ENCODE results near the gene POLR2I. TPM values are rescaled to one million over a fixed set of nuclear protein-coding genes. Genes with fewer than 3 reads are reported as not detected.

POLR2I gene
- total and polyA plus RNA-seq, 2 experiments from 2014 or later, result 94.0 to 413 TPM

DNA sequence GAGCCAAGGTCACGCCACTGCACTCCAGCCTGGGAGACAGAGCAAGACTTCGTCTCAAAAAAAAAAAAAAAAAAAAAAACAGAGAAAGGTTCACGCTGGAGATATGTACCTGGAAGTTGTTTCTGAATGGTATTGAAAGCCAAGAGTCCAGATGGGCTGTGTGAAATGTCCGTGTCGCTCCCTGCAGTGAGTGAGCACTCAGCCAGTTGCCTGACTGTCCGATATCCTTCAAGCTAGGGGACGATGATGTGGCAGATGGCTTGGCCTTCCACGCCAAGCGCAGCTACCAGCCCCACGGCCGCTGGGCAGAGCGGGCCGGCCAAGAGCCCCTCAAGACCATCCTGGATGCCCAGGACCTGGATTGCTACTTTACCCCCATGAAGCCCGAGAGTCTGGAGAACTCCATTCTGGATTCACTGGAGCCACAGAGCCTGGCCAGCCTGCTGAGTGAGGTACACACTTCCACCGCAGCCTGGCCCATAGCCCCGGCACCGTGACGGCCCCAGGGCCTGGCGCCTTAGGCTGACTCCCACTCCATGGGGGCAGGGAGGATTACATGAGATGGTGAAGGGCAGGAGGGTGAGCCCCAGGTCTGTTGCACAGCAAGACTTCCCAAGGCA is 15.4 kb downstream of the POLR2I start (continued):
- TF ChIP-seq, protein P1, sequence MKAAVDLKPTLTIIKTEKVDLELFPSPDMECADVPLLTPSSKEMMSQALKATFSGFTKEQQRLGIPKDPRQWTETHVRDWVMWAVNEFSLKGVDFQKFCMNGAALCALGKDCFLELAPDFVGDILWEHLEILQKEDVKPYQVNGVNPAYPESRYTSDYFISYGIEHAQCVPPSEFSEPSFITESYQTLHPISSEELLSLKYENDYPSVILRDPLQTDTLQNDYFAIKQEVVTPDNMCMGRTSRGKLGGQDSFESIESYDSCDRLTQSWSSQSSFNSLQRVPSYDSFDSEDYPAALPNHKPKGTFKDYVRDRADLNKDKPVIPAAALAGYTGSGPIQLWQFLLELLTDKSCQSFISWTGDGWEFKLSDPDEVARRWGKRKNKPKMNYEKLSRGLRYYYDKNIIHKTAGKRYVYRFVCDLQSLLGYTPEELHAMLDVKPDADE (IDR thresholded peaks at IDR 0.05), result no peak
- TF ChIP-seq NANOG (IDR thresholded peaks at IDR 0.05; ENCODE audit: borderline replicate concordance) (no peak), ZNF331 (CRISPR knock-in tag; IDR thresholded peaks at IDR 0.05; ENCODE audit: low read depth) (no peak), STAT1 (IDR thresholded peaks at IDR 0.05; ENCODE audit: unreplicated experiment) (no peak), POLR2AphosphoS5 (IDR thresholded peaks at IDR 0.05; ENCODE audit: low read depth) (no peak)

DNA sequence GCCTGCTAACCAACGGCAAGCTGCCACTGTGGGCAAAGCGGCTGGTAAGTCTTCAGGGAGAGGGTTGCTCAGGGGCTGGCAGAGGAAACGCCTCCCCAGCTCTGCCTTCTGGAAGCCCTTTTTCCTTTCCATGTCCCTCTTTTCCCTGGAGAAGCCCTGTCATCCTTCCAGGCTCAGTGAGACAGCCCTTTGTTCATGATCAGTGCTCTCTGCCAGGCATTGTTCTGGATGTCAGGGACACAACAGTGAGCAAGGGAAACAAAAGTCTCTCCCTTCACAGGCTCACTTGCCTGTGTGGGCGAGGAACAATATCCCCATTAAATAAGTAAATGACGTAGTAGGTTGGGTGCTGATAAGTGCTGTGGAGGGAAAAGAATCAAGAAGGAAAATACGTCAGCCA is 17.6 kb downstream of the POLR2I start:
- Histone ChIP-seq H3K27me3 (ENCODE audit: insufficient read depth) (no peaks in the 10 kb centered on the region), H4K20me1 (replicated peaks; ENCODE audit: insufficient read depth) (no peaks in the 10 kb centered on the region; the same call in 1 of the 2 replicates), H3K27ac (ENCODE audit: low read depth) (no peak overlapping the region), H2AFZ (no peak overlapping the region), H3K4me2 (no peak overlapping the region), H3K9me2 (ENCODE audit: insufficient read depth) (no peaks in the 10 kb centered on the region), H3K79me2 (replicated peaks; ENCODE audit: insufficient read depth) (no peaks in the 10 kb centered on the region), H3K36me3 (ENCODE audit: insufficient read depth) (peaks cover 19% of the 10 kb centered on the region), H3K4me1 (ENCODE audit: insufficient read depth) (no peaks in the 10 kb centered on the region), H3K4me3 (no peak overlapping the region), H3F3A (replicated peaks; ENCODE audit: low read depth) (0 out of 2 replicates have a peak, but pooled peaks cover 2% of the 10 kb centered on the region)
- Mint-ChIP-seq H3K27me3 (ENCODE audit: insufficient read depth, low read depth, poor library complexity) (peaks cover 2% of the 10 kb centered on the region), H3K36me3 (ENCODE audit: low read depth) (peaks cover 55% of the 10 kb centered on the region), H3K27ac (no peak overlapping the region; the same call in 1 of the 2 replicates), H3K9me3 (no peaks in the 10 kb centered on the region), H3K4me3 (no peak overlapping the region), H3K4me1 (no peaks in the 10 kb centered on the region)
- DNase-seq (ENCODE audit: low spot score), result no peak
- TF ChIP-seq NANOG (IDR thresholded peaks at IDR 0.05; ENCODE audit: borderline replicate concordance), result no peak
- no peak for TF ChIP-seq POLR2AphosphoS5 (IDR thresholded peaks at IDR 0.05; ENCODE audit: low read depth)
- TF ChIP-seq STAT1 (IDR thresholded peaks at IDR 0.05; ENCODE audit: unreplicated experiment), result no peak
- TF ChIP-seq, protein P1 (IDR thresholded peaks at IDR 0.05), result no peak
- TF ChIP-seq, protein P2, sequence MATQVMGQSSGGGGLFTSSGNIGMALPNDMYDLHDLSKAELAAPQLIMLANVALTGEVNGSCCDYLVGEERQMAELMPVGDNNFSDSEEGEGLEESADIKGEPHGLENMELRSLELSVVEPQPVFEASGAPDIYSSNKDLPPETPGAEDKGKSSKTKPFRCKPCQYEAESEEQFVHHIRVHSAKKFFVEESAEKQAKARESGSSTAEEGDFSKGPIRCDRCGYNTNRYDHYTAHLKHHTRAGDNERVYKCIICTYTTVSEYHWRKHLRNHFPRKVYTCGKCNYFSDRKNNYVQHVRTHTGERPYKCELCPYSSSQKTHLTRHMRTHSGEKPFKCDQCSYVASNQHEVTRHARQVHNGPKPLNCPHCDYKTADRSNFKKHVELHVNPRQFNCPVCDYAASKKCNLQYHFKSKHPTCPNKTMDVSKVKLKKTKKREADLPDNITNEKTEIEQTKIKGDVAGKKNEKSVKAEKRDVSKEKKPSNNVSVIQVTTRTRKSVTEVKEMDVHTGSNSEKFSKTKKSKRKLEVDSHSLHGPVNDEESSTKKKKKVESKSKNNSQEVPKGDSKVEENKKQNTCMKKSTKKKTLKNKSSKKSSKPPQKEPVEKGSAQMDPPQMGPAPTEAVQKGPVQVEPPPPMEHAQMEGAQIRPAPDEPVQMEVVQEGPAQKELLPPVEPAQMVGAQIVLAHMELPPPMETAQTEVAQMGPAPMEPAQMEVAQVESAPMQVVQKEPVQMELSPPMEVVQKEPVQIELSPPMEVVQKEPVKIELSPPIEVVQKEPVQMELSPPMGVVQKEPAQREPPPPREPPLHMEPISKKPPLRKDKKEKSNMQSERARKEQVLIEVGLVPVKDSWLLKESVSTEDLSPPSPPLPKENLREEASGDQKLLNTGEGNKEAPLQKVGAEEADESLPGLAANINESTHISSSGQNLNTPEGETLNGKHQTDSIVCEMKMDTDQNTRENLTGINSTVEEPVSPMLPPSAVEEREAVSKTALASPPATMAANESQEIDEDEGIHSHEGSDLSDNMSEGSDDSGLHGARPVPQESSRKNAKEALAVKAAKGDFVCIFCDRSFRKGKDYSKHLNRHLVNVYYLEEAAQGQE (IDR thresholded peaks at IDR 0.05; ENCODE audit: unreplicated experiment), result no peak
- TF ChIP-seq, protein P3, sequence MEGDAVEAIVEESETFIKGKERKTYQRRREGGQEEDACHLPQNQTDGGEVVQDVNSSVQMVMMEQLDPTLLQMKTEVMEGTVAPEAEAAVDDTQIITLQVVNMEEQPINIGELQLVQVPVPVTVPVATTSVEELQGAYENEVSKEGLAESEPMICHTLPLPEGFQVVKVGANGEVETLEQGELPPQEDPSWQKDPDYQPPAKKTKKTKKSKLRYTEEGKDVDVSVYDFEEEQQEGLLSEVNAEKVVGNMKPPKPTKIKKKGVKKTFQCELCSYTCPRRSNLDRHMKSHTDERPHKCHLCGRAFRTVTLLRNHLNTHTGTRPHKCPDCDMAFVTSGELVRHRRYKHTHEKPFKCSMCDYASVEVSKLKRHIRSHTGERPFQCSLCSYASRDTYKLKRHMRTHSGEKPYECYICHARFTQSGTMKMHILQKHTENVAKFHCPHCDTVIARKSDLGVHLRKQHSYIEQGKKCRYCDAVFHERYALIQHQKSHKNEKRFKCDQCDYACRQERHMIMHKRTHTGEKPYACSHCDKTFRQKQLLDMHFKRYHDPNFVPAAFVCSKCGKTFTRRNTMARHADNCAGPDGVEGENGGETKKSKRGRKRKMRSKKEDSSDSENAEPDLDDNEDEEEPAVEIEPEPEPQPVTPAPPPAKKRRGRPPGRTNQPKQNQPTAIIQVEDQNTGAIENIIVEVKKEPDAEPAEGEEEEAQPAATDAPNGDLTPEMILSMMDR (conservative IDR thresholded peaks at IDR 0.05; ENCODE audit: low read depth in 2 of 2), result no peak
- no peak for TF ChIP-seq ZNF331 (CRISPR knock-in tag; IDR thresholded peaks at IDR 0.05; ENCODE audit: low read depth)
- no peak for TF ChIP-seq JUNB (IDR thresholded peaks at IDR 0.05; ENCODE audit: unreplicated experiment)
- no peak for ATAC-seq
